IMR-90 (cell line): Measurements from ENCODE around the gene PIK3CA.

ENCODE experiments used
- RAD21 ChIP-seq: IDR thresholded peaks from 2 replicates; pipeline ENCODE4 v1.6.1; 2012; ENCODE audit warnings: low read length, improper control_type of control experiment
- TF ChIP-seq, protein P1 (sequence below): conservative IDR thresholded peaks from 2 replicates; pipeline ENCODE4 v1.5.1; 2012; ENCODE audit warnings: mild to moderate bottlenecking, low read depth, low read length, improper control_type of control experiment
- TF ChIP-seq, protein P2 (sequence below): fragments of 150-350 bp; IDR thresholded peaks from 2 replicates; pipeline ENCODE4 v1.6.1; 2016; ENCODE audit warnings: low read depth, mild to moderate bottlenecking, low read length, moderate library complexity, borderline replicate concordance

DNA sequence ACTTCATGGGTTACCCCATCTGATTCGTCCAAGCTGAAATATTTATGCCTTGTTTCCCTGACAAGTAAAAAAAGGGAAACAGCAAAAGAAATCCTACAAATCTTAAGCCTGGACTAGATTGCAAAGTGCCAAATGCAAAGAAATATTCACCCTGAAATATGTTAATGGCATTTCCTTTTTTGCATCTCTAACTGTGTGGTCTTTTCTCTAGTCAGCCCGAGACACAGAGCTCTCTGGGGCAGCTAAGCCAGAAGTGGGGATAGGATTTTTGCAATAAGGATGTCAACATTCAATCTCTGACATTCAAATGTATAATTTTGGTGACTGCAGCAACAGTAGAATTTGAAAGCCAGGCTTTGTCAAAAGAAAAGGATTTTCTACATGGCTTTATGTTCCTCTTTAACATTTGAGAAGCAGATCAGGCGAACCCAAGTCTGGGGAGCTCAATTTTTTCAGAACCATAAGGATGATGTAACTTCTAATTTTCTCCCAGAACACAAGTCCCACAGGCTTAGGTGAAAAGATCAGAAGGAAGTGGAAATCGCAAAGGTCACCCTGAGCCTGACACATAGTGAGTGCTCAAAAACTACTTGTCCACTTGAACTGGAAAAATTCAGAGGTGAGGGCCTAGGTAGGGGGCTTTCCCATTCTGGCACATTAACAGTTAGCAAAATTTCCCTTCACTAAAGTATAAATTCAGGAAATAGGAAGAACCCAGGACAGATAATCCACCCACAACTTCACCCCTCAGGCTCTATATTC, 131.0 kb downstream of the PIK3CA start:
- TF ChIP-seq, protein P1, sequence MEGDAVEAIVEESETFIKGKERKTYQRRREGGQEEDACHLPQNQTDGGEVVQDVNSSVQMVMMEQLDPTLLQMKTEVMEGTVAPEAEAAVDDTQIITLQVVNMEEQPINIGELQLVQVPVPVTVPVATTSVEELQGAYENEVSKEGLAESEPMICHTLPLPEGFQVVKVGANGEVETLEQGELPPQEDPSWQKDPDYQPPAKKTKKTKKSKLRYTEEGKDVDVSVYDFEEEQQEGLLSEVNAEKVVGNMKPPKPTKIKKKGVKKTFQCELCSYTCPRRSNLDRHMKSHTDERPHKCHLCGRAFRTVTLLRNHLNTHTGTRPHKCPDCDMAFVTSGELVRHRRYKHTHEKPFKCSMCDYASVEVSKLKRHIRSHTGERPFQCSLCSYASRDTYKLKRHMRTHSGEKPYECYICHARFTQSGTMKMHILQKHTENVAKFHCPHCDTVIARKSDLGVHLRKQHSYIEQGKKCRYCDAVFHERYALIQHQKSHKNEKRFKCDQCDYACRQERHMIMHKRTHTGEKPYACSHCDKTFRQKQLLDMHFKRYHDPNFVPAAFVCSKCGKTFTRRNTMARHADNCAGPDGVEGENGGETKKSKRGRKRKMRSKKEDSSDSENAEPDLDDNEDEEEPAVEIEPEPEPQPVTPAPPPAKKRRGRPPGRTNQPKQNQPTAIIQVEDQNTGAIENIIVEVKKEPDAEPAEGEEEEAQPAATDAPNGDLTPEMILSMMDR, result no peak
- TF ChIP-seq, protein P2, sequence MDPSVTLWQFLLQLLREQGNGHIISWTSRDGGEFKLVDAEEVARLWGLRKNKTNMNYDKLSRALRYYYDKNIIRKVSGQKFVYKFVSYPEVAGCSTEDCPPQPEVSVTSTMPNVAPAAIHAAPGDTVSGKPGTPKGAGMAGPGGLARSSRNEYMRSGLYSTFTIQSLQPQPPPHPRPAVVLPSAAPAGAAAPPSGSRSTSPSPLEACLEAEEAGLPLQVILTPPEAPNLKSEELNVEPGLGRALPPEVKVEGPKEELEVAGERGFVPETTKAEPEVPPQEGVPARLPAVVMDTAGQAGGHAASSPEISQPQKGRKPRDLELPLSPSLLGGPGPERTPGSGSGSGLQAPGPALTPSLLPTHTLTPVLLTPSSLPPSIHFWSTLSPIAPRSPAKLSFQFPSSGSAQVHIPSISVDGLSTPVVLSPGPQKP, result no peak
- no peak for TF ChIP-seq RAD21
